Gastroesophageal sphincter (tissue), 4 donors: ENCODE measurements around the gene SIK1. TPM values are rescaled to one million over a fixed set of nuclear protein-coding genes. Genes with fewer than 3 reads are reported as not detected.

Source experiments
- ATAC-seq: fragments of 150-250 bp; one replicate; pipeline ENCODE4 v1.9.1; 2016; ENCODE audit warnings: mild to moderate bottlenecking, moderate library complexity
- H3K27ac ChIP-seq, 4 donors: fragments of 200-600 bp; sonication (generic) in 3 of 4; 1 replicate in 3 of 4; 2 replicates in 1 of 4; pipeline ENCODE4 v1.5.1; 2016 to 2019
- H3K27me3 ChIP-seq: fragments of 200-600 bp; sonication (generic); one replicate; pipeline ENCODE4 v1.5.1; 2019
- H3K36me3 ChIP-seq, 2 donors: fragments of 200-600 bp; sonication (generic); one replicate each; pipeline ENCODE4 v1.5.1; 2019; ENCODE audit warnings: control low read depth in 1 of 2
- H3K4me1 ChIP-seq, 3 donors: fragments of 200-600 bp; sonication (generic); 1 replicate in 2 of 3; 2 replicates in 1 of 3; pipeline ENCODE4 v1.5.1; 2016 to 2019; ENCODE audit warnings: control low read depth in 2 of 3
- H3K4me3 ChIP-seq, 2 donors: fragments of 200-600 bp; sonication (generic); one replicate each; pipeline ENCODE4 v1.5.1; 2019; ENCODE audit warnings: mild to moderate bottlenecking in 1 of 2, moderate library complexity in 1 of 2
- H3K9me3 ChIP-seq, 3 donors: fragments of 200-600 bp; sonication (generic); one replicate each; pipeline ENCODE4 v1.5.1; 2017 to 2019; ENCODE audit warnings: control low read depth in 2 of 3
- EP300 ChIP-seq: sonication (generic); formaldehyde crosslinking; IDR thresholded peaks from one replicate; pipeline ENCODE4 v1.6.1; 2017; ENCODE audit warnings: antibody characterized with exemption, mild to moderate bottlenecking
- POLR2A ChIP-seq, 2 donors: fragments of 450-650 bp; IDR thresholded peaks; one replicate each; pipeline ENCODE4 v1.6.1; 2017; ENCODE audit warnings: antibody characterized with exemption in 2 of 2, mild to moderate bottlenecking in 2 of 2, moderate library complexity in 1 of 2
- POLR2AphosphoS5 ChIP-seq: sonication (generic); formaldehyde crosslinking; IDR thresholded peaks from one replicate; pipeline ENCODE4 v1.6.1; 2017; ENCODE audit warnings: antibody characterized with exemption
- WGBS, 2 donors: methylation state at CpG; one replicate each; pipeline ENCODE4 v1.1.5; 2018; ENCODE audit warnings: low coverage in 1 of 2; 5-methylcytosine and 5-hydroxymethylcytosine counted together
- total RNA-seq, 4 donors: library from RNA; depleted of rRNA; stranded (reverse); fragments of >200 nt; gene quantifications; one replicate each; pipeline ENCODE4 v1.1.0, GENCODE V29; 2016
- TF ChIP-seq, protein P1 (sequence below), 4 experiments: fragments of 200-600 bp in 2 of 4; fragments of 450-650 bp in 2 of 4; sonication (generic) in 1 of 4; IDR thresholded peaks; one replicate each; pipeline ENCODE4 v1.5.1; 2017 to 2019; ENCODE audit warnings: antibody characterized with exemption in 4 of 4, mild to moderate bottlenecking in 2 of 4, moderate library complexity in 2 of 4

The SIK1 gene
- total RNA-seq, 4 donors from 2014 or later, result 0.93 to 8.6 (median 1.6) TPM

GRCh38 chr21:43372663-43373361 is 54.1 kb downstream of the SIK1 start:
- no peak overlapping the region for H3K27ac ChIP-seq
- TF ChIP-seq, protein P1, sequence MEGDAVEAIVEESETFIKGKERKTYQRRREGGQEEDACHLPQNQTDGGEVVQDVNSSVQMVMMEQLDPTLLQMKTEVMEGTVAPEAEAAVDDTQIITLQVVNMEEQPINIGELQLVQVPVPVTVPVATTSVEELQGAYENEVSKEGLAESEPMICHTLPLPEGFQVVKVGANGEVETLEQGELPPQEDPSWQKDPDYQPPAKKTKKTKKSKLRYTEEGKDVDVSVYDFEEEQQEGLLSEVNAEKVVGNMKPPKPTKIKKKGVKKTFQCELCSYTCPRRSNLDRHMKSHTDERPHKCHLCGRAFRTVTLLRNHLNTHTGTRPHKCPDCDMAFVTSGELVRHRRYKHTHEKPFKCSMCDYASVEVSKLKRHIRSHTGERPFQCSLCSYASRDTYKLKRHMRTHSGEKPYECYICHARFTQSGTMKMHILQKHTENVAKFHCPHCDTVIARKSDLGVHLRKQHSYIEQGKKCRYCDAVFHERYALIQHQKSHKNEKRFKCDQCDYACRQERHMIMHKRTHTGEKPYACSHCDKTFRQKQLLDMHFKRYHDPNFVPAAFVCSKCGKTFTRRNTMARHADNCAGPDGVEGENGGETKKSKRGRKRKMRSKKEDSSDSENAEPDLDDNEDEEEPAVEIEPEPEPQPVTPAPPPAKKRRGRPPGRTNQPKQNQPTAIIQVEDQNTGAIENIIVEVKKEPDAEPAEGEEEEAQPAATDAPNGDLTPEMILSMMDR (IDR thresholded peaks at IDR 0.05), result no peak
- no peak for TF ChIP-seq POLR2A (IDR thresholded peaks at IDR 0.05)
- no peak for TF ChIP-seq POLR2AphosphoS5
- no peak for TF ChIP-seq EP300
- no peaks in the 10 kb centered on the region for H3K36me3 ChIP-seq
- H3K27me3 ChIP-seq, result no peaks in the 10 kb centered on the region
- peaks cover 0 to 13% (median 0%) of the 10 kb centered on the region in 3 donors for H3K4me1 ChIP-seq
- WGBS, 2 donors, result 76 to 100% methylated on average over 1 to 5 of the region's 26 CpGs
- H3K4me3 ChIP-seq, result no peak overlapping the region
- no peaks in the 10 kb centered on the region for H3K9me3 ChIP-seq
- ATAC-seq, result no peak

- TF ChIP-seq POLR2AphosphoS5 (no peak), EP300 (no peak), POLR2A (IDR thresholded peaks at IDR 0.05) (no peak)
- TF ChIP-seq, protein P1 (IDR thresholded peaks at IDR 0.05), result no peak
- no peaks in the 10 kb centered on the region for H3K27me3 ChIP-seq
- no peak overlapping the region for H3K27ac ChIP-seq
- WGBS, 2 donors, result no CpG with 5 or more reads among the region's 9 CpGs
- no peak overlapping the region for H3K4me3 ChIP-seq
- peaks cover 0 to 13% (median 0%) of the 10 kb centered on the region in 3 donors for H3K4me1 ChIP-seq
- no peak for ATAC-seq
- H3K9me3 ChIP-seq, result no peaks in the 10 kb centered on the region
- no peaks in the 10 kb centered on the region for H3K36me3 ChIP-seq
Observed at GRCh38 chr21:43371786-43372185, 55.1 kb downstream of the SIK1 start.

DNA sequence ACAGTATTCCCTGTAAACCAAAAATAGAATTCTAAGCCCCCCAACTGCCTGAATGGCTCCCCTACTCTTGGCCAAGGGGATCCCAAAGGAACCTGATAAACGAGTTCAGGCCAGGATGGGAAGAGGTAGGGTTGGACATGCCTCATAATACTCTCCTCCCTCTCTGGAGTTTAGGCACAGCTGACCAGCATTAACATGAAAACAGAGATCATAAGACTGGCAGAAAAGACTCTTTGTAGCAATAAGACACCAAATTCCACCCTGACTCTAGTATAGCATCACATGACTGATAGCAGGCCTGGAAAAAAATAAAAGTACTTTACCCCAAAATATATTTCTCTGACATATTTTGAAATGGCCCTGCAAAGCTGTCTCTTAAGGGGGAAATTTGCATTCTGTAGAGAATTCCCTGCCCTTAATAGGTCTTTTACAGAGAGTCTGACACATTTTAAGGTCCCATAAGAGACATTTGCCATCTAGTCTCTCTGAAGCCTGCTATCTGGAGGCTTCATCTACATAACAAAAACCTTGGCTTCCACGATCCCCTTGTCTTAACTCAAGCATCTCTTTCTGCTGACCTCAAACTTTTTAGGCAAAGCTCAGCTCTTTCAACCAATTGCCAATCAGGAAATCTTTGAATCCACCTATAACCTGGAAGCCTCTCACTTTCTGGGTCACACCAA is 55.9 kb downstream of the SIK1 start:
- TF ChIP-seq, protein P1 (IDR thresholded peaks at IDR 0.05), result no peak
- TF ChIP-seq POLR2A (IDR thresholded peaks at IDR 0.05) (no peak), POLR2AphosphoS5 (no peak), EP300 (no peak)
- Histone ChIP-seq H3K4me1 (peaks cover 0 to 13% (median 0%) of the 10 kb centered on the region in 3 donors), H3K36me3 (no peaks in the 10 kb centered on the region), H3K27me3 (no peaks in the 10 kb centered on the region), H3K9me3 (no peaks in the 10 kb centered on the region), H3K27ac (no peak overlapping the region), H3K4me3 (no peak overlapping the region)
- no peak for ATAC-seq
- 87 to 100% methylated on average over 1 to 2 of the region's 2 CpGs for WGBS, 2 donors

DNA sequence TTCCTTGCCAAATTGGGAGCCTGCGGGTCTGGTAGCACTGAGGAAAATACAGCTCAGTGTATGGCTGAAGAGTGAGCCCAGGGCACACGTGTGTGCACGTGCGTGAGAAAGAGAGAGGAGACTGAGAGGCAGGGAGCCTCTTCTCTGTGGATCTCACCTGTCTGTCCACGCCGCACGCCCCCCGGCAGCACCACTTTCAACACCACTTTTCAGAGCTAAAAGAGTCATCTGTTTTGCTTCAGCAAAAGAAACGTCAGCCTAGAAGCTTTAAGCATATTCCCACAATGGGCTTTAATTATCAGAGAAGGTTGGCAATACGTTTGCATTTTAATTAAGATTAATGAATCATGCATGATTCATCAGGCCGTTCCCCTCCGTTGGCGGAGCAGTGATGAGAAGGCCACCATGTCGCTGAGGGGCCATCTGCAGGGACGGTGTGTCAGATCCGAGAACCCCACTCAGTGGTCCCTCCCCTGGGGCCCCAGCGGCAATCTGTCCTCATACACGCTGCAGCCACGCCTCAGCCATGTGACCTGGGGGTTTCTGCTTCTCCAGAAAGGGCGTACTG is 56.8 kb downstream of the SIK1 start:
- 46 to 54% methylated on average over 2 to 10 of the region's 20 CpGs for WGBS, 2 donors
- H3K27me3 ChIP-seq, result no peaks in the 10 kb centered on the region
- no peak overlapping the region for H3K27ac ChIP-seq
- no peak for ATAC-seq
- H3K9me3 ChIP-seq, result no peaks in the 10 kb centered on the region
- H3K4me1 ChIP-seq, result peaks cover 0 to 13% (median 0%) of the 10 kb centered on the region in 3 donors
- no peak overlapping the region for H3K4me3 ChIP-seq
- TF ChIP-seq POLR2AphosphoS5 (no peak), EP300 (no peak), POLR2A (IDR thresholded peaks at IDR 0.05) (no peak)
- TF ChIP-seq, protein P1 (IDR thresholded peaks at IDR 0.05), result no peak
- H3K36me3 ChIP-seq, result no peaks in the 10 kb centered on the region
